H1 (cell line): ENCODE results near the gene PACSIN1. TPM values are rescaled to one million over a fixed set of nuclear protein-coding genes. Genes with fewer than 3 reads are reported as not detected.

Source experiments
- CTCF ChIA-PET: fragments of 300-600 bp; sonication (Branson Sonifier 250); formaldehyde crosslinking; loops from one replicate; lab custom pipeline; 2021; ENCODE audit not compliant: partially characterized antibody; lab: Charles Lee
- POLR2A ChIA-PET: fragments of 300-600 bp; sonication (Branson Sonifier 250); formaldehyde crosslinking; loops from one replicate; lab custom pipeline; 2021; ENCODE audit warnings: inconsistent platforms; ENCODE audit not compliant: partially characterized antibody; lab: Charles Lee
- DNase-seq, 2 experiments: peaks; one replicate each; pipeline versions ENCODE4 v3.0.0 to v3.0.0-alpha.2; 2010 to 2022; ENCODE audit warnings: low spot score in 2 of 2, low read depth in 1 of 2, mixed read lengths in 1 of 2
- FAIRE-seq: peaks from 2 replicates; lab custom pipeline; 2011; peaks lifted over from hg19 to GRCh38; lab: Jason Lieb, UNC
- H2AFZ ChIP-seq: 2 replicates; pipeline ENCODE4 v1.8.1; 2012; ENCODE audit warnings: low read length, inconsistent platforms
- H2AK5ac ChIP-seq: 2 replicates; pipeline ENCODE4 v1.6.1; 2013; ENCODE audit warnings: low read depth, low read length
- H2BK120ac ChIP-seq: replicated peaks from 2 replicates; pipeline ENCODE3; 2013; ENCODE audit warnings: low read depth, low read length, inconsistent platforms
- H2BK12ac ChIP-seq: 2 replicates; pipeline ENCODE4 v1.6.1; 2013; ENCODE audit warnings: low read depth, low read length
- H2BK15ac ChIP-seq: 2 replicates; pipeline ENCODE4 v1.6.1; 2013; ENCODE audit warnings: low read length
- H2BK20ac ChIP-seq: 2 replicates; pipeline ENCODE4 v1.6.1; 2013; ENCODE audit warnings: low read length
- H2BK5ac ChIP-seq: 2 replicates; pipeline ENCODE4 v1.6.1; 2013; ENCODE audit warnings: low read depth, low read length
- H3K14ac ChIP-seq: 2 replicates; pipeline ENCODE4 v1.6.1; 2013; ENCODE audit warnings: inconsistent platforms; ENCODE audit not compliant: insufficient read length
- H3K18ac ChIP-seq: 2 replicates; pipeline ENCODE4 v1.6.1; 2013; ENCODE audit warnings: low read length; ENCODE audit errors: extremely low read depth
- H3K23ac ChIP-seq: 2 replicates; pipeline ENCODE4 v1.6.1; 2013; ENCODE audit warnings: inconsistent platforms; ENCODE audit not compliant: insufficient read length
- H3K23me2 ChIP-seq: 2 replicates; pipeline ENCODE4 v1.6.1; 2013; ENCODE audit warnings: low read depth, low read length
- H3K27ac ChIP-seq: 2 replicates; pipeline ENCODE4 v1.6.1; 2011; ENCODE audit warnings: low read depth, low read length, inconsistent platforms
- H3K27me3 ChIP-seq, 4 experiments: replicated peaks in 1 of 4; 1 replicate in 1 of 4; 2 replicates in 3 of 4; pipeline versions ENCODE4 v1.6.1 to v1.8.1; 2011 to 2013; ENCODE audit warnings: low read length in 3 of 4, mild to moderate bottlenecking in 3 of 4, inconsistent platforms in 2 of 4, mixed read lengths in 2 of 4, moderate library complexity in 1 of 4; ENCODE audit not compliant: control insufficient read depth in 3 of 4, insufficient read depth in 3 of 4; ENCODE audit errors: extremely low read depth in 1 of 4
- H3K36me3 ChIP-seq, 4 experiments: 2 replicates each; pipeline versions ENCODE4 v1.6.1 to v1.8.1; 2011 to 2013; ENCODE audit warnings: mild to moderate bottlenecking in 4 of 4, low read length in 3 of 4, moderate library complexity in 2 of 4, control low read depth in 1 of 4, inconsistent platforms in 1 of 4; ENCODE audit not compliant: insufficient read depth in 4 of 4, control insufficient read depth in 2 of 4
- H3K4ac ChIP-seq: replicated peaks from 2 replicates; pipeline ENCODE3; 2013; ENCODE audit warnings: low read length, low read depth, mixed read lengths, inconsistent platforms; ENCODE audit not compliant: insufficient read length
- H3K4me1 ChIP-seq, 4 experiments: replicated peaks in 1 of 4; 1 replicate in 1 of 4; 2 replicates in 3 of 4; pipeline versions ENCODE4 v1.6.1 to v1.8.1; 2011 to 2013; ENCODE audit warnings: low read length in 3 of 4, inconsistent platforms in 2 of 4, mixed read lengths in 1 of 4; ENCODE audit not compliant: insufficient read depth in 4 of 4, control insufficient read depth in 3 of 4
- H3K4me2 ChIP-seq, 2 experiments: 2 replicates each; pipeline versions ENCODE4 v1.6.1 to v1.8.1; 2011 to 2013; ENCODE audit warnings: low read depth in 2 of 2, low read length in 2 of 2, control low read depth in 1 of 2, inconsistent platforms in 1 of 2, mild to moderate bottlenecking in 1 of 2; ENCODE audit not compliant: insufficient read depth in 1 of 2
- H3K4me3 ChIP-seq, 4 experiments: fragments of 200-600, 300-600 bp in 1 of 4; sonication (generic), shearing (Covaris generic), sonication (Bioruptor Twin) in 1 of 4; 2 replicates each; pipeline versions ENCODE4 v1.5.1 to v1.8.1; 2011 to 2016; ENCODE audit warnings: low read length in 4 of 4, low read depth in 3 of 4, control low read depth in 2 of 4, inconsistent platforms in 2 of 4, mild to moderate bottlenecking in 2 of 4, mixed read lengths in 1 of 4, moderate library complexity in 1 of 4; ENCODE audit not compliant: insufficient read depth in 2 of 4; ENCODE audit errors: extremely low read depth in 1 of 4
- H3K56ac ChIP-seq: replicated peaks from 2 replicates; pipeline ENCODE3; 2013; ENCODE audit warnings: low read depth, mild to moderate bottlenecking, mixed read lengths, low read length, inconsistent platforms; ENCODE audit not compliant: insufficient read length
- H3K79me1 ChIP-seq: 2 replicates; pipeline ENCODE4 v1.6.1; 2013; ENCODE audit warnings: low read depth, low read length, control low read depth
- H3K79me2 ChIP-seq, 2 experiments: 2 replicates each; pipeline versions ENCODE4 v1.6.1 to v1.8.1; 2012 to 2013; ENCODE audit warnings: low read length in 2 of 2, mild to moderate bottlenecking in 2 of 2, inconsistent platforms in 1 of 2; ENCODE audit not compliant: insufficient read depth in 2 of 2, control insufficient read depth in 1 of 2
- H3K9ac ChIP-seq, 4 experiments: replicated peaks in 1 of 4; 1 replicate in 1 of 4; 2 replicates in 3 of 4; pipeline versions ENCODE4 v1.6.1 to v1.8.1; 2011 to 2013; ENCODE audit warnings: low read depth in 3 of 4, low read length in 3 of 4, control low read depth in 2 of 4, mild to moderate bottlenecking in 2 of 4, moderate library complexity in 2 of 4, inconsistent platforms in 1 of 4; ENCODE audit errors: extremely low read depth in 1 of 4
- H3K9me3 ChIP-seq, 2 experiments: 2 replicates each; pipeline versions ENCODE4 v1.6.1 to v1.8.1; 2012 to 2013; ENCODE audit warnings: mild to moderate bottlenecking in 2 of 2, moderate library complexity in 2 of 2, control low read depth in 1 of 2, inconsistent platforms in 1 of 2, low read depth in 1 of 2, low read length in 1 of 2, mixed read lengths in 1 of 2; ENCODE audit not compliant: insufficient read depth in 2 of 2
- H4K20me1 ChIP-seq, 2 experiments: replicated peaks in 1 of 2; 2 replicates each; pipeline versions ENCODE3 to v1.8.1; 2011 to 2013; ENCODE audit warnings: inconsistent platforms in 2 of 2, low read length in 2 of 2, mild to moderate bottlenecking in 1 of 2; ENCODE audit not compliant: insufficient read depth in 2 of 2, control insufficient read depth in 1 of 2
- H4K5ac ChIP-seq: 2 replicates; pipeline ENCODE4 v1.6.1; 2013; ENCODE audit warnings: low read length, low read depth, mixed read lengths, inconsistent platforms; ENCODE audit not compliant: insufficient read length
- H4K8ac ChIP-seq: 2 replicates; pipeline ENCODE4 v1.8.0; 2013; ENCODE audit warnings: mild to moderate bottlenecking, moderate library complexity, low read length, inconsistent platforms; ENCODE audit not compliant: insufficient read depth; ENCODE audit errors: extremely low read depth
- H4K91ac ChIP-seq: replicated peaks from 2 replicates; pipeline ENCODE3; 2013; ENCODE audit warnings: low read length, mixed read lengths, inconsistent platforms; ENCODE audit not compliant: insufficient read length
- ASH2L ChIP-seq: fragments of 200-600, 300-600 bp; sonication (generic); IDR thresholded peaks from one replicate; pipeline ENCODE4 v1.7.1; 2017; ENCODE audit warnings: low read length
- ATF3 ChIP-seq: IDR thresholded peaks from 2 replicates; pipeline ENCODE4 v1.6.1; 2011; ENCODE audit warnings: low read depth, mild to moderate bottlenecking, low read length; ENCODE audit not compliant: insufficient read depth
- CBX8 ChIP-seq: fragments of 300-800, 300-1000 bp; sonication (generic); IDR thresholded peaks from 2 replicates; pipeline ENCODE4 v1.7.1; 2016; ENCODE audit warnings: low read depth, low read length, borderline replicate concordance
- CHD2 ChIP-seq: IDR thresholded peaks from 2 replicates; pipeline ENCODE4 v1.6.1; 2012; ENCODE audit warnings: low read length, improper control_type of control experiment
- FOSL1 ChIP-seq: IDR thresholded peaks from 2 replicates; pipeline ENCODE4 v1.6.1; 2011; ENCODE audit warnings: mild to moderate bottlenecking, low read depth, low read length, moderate library complexity; ENCODE audit not compliant: insufficient read depth
- GTF2F1 ChIP-seq: IDR thresholded peaks from 2 replicates; pipeline ENCODE4 v1.6.1; 2012; ENCODE audit warnings: low read depth, low read length, improper control_type of control experiment, borderline replicate concordance
- HDAC6 ChIP-seq: IDR thresholded peaks from one replicate; pipeline ENCODE4 v1.7.1; 2012; ENCODE audit warnings: low read depth, mild to moderate bottlenecking, inconsistent platforms, low read length, moderate library complexity
- KDM4A ChIP-seq: IDR thresholded peaks from one replicate; pipeline ENCODE4 v1.7.1; 2012; ENCODE audit warnings: low read depth, mild to moderate bottlenecking, moderate library complexity, low read length, inconsistent platforms; ENCODE audit not compliant: severe bottlenecking
- NANOG ChIP-seq: IDR thresholded peaks from 2 replicates; pipeline ENCODE4 v1.6.1; 2011; ENCODE audit warnings: low read length, low read depth, mild to moderate bottlenecking, inconsistent platforms; ENCODE audit not compliant: insufficient read depth, poor library complexity, severe bottlenecking
- PHF8 ChIP-seq: fragments of 200-600 bp; sonication (generic); conservative IDR thresholded peaks from 2 replicates; pipeline ENCODE4 v1.7.1; 2012; ENCODE audit warnings: low read depth, mild to moderate bottlenecking, inconsistent platforms, low read length, moderate library complexity
- SAP30 ChIP-seq: fragments of 300-600 bp; sonication (generic); IDR thresholded peaks from 2 replicates; pipeline ENCODE4 v1.7.1; 2012; ENCODE audit warnings: low read length, moderate library complexity, mild to moderate bottlenecking, inconsistent platforms; ENCODE audit not compliant: insufficient read depth, insufficient replicate concordance
- SP1 ChIP-seq: IDR thresholded peaks from 2 replicates; pipeline ENCODE4 v1.6.1; 2011; ENCODE audit warnings: low read depth, low read length
- SUZ12 ChIP-seq: fragments of 200-600 bp; sonication (generic); IDR thresholded peaks from 2 replicates; pipeline ENCODE4 v1.6.1; 2012; ENCODE audit warnings: mild to moderate bottlenecking, inconsistent platforms, low read length, moderate library complexity, mixed read lengths
- TBP ChIP-seq: IDR thresholded peaks from 2 replicates; pipeline ENCODE4 v1.6.1; 2011; ENCODE audit warnings: low read depth, low read length, improper control_type of control experiment
- WGBS, 2 experiments: shearing (Covaris generic) in 1 of 2; methylation state at CpG; one replicate each; pipeline versions ENCODE4 v1.1.6 to v1.1.7; 2013 to 2015; ENCODE audit warnings: low lambda C conversion rate in 2 of 2, mixed read lengths in 2 of 2, inconsistent platforms in 1 of 2, low coverage in 1 of 2, missing lambda C conversion rate in 1 of 2; ENCODE audit not compliant: insufficient replicate concordance in 2 of 2, insufficient coverage in 1 of 2, insufficient read length in 1 of 2; ENCODE audit errors: extremely low coverage in 1 of 2, missing lambda C conversion rate in 1 of 2; 5-methylcytosine and 5-hydroxymethylcytosine counted together
- polyA plus RNA-seq, 7 experiments: library from polyadenylated mRNA; depleted of rRNA in 3 of 7; stranded (reverse) in 5 of 7; unstranded in 2 of 7; fragments of >200 nt in 5 of 7; fragments of 200-250 nt in 2 of 7; gene quantifications; 1 replicate in 5 of 7; 2 replicates in 1 of 7; 4 replicates in 1 of 7; pipeline versions ENCODE4 v1.2.1 to v1.2.3, GENCODE V29; 2011 to 2013; ENCODE audit warnings: missing spikeins in 2 of 7, mixed read lengths in 2 of 7
- total RNA-seq: library from RNA; stranded (reverse); fragmentation: NEBNext Ultra II Directional; extraction: Animal tissue kit (Norgen Biotek cat#: 25700); gene quantifications from 2 replicates; pipeline ENCODE4 v1.2.1, GENCODE V29; 2021

PACSIN1 gene
- total and polyA plus RNA-seq, 2 of the 8 experiments (the other 6 are each of a cell fraction or from before 2014, with no cell fraction given), result 5.9 to 11.1 TPM

GRCh38 chr6:34540841-34541240 is 75.0 kb downstream of the PACSIN1 start:
- H2AFZ ChIP-seq, result no peak overlapping the region
- no peak overlapping the region for H2BK15ac ChIP-seq
- no peak overlapping the region for H2BK12ac ChIP-seq
- H3K9me3 ChIP-seq, result no peaks in the 10 kb centered on the region
- no peaks in the 10 kb centered on the region for H3K79me1 ChIP-seq
- H4K5ac ChIP-seq, result no peak overlapping the region
- no peak overlapping the region for H3K18ac ChIP-seq
- FAIRE-seq, result no peak
- H2BK120ac ChIP-seq, result no peak overlapping the region
- no peaks in the 10 kb centered on the region for H3K27me3 ChIP-seq
- no peak overlapping the region for H3K23ac ChIP-seq
- H3K79me2 ChIP-seq, result no peaks in the 10 kb centered on the region
- peaks cover 0 to 4% (median 2%) of the 10 kb centered on the region in 4 experiments; a peak in 6 of 7 replicates for H3K4me1 ChIP-seq
- 100% methylated on average over 8 of the region's 8 CpGs; no CpG with 5 or more reads in 1 of the 2 experiments for WGBS, 2 experiments
- no peak overlapping the region for H3K14ac ChIP-seq
- CTCF ChIA-PET, result interaction anchor here (0.6 to 2.1 kb wide), 4 partner anchors 11 to 69 kb away, joined by 3 to 5 read pairs (median 4); partner anchors contain the start of gene SPDEF
- H3K4me2 ChIP-seq, result no peak overlapping the region
- no peak overlapping the region for H2AK5ac ChIP-seq
- no peaks in the 10 kb centered on the region for H3K23me2 ChIP-seq
- H4K91ac ChIP-seq, result no peak overlapping the region
- no peak overlapping the region for H2BK20ac ChIP-seq
- POLR2A ChIA-PET, result interaction anchor here (0.7 to 1.8 kb wide), 3 partner anchors 9 to 69 kb away, joined by 3 to 7 read pairs (median 5); no protein-coding TSS in a partner anchor
- H3K36me3 ChIP-seq, result no peaks in the 10 kb centered on the region
- no peak overlapping the region for H2BK5ac ChIP-seq
- H3K27ac ChIP-seq, result no peak overlapping the region
- H3K4ac ChIP-seq, result no peak overlapping the region
- H3K56ac ChIP-seq, result no peak overlapping the region
- no peak for DNase-seq
- H4K20me1 ChIP-seq, result no peaks in the 10 kb centered on the region
- no peak overlapping the region for H3K9ac ChIP-seq
- no peak overlapping the region for H3K4me3 ChIP-seq
- H4K8ac ChIP-seq, result no peak overlapping the region
- no peak for TF ChIP-seq ATF3
- no peak for TF ChIP-seq TBP
- TF ChIP-seq SAP30, result no peak
- no peak for TF ChIP-seq CHD2
- no peak for TF ChIP-seq NANOG
- no peak for TF ChIP-seq PHF8
- no peak for TF ChIP-seq HDAC6
- TF ChIP-seq SUZ12, result no peak
- TF ChIP-seq ASH2L, result no peak
- no peak for TF ChIP-seq KDM4A
- no peak for TF ChIP-seq FOSL1
- no peak for TF ChIP-seq SP1
- TF ChIP-seq GTF2F1, result no peak
- TF ChIP-seq CBX8, result no peak
